ENCODE results near the gene ACO2.

DNA sequence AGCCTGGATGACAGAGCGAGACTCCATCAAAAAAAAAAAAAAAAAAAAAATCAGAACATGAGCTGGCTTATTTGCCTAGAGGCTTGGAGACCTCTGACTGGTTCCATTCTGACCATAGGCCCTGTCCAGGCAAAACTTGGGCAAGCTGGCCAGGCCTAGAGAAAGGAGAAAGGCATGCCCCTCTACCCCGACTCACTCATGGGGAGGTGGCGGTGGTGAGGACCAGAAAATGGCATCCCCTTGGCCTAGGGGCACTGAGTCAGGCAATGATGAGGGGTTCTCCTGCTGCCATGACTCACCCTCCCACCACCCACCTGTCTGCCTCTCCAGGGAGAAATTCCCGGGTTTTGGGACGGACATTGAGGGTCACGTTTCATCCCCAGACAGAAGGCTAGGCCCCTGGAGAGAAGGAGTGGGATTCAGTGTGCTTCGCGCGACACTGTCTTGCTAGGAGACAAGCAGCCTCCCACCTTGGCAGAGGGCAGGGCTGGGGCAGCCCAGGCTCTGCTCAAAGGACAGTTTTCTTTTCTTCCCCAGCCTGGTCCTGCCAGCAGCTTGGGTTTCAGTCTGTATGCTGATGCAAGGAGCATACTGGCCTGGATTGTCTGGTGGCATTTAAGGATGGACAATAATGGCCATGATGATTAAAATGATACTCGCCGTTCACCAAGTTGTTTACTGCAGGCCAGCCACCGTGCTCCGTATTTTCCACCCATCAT is 39.5 kb upstream of the ACO2 start:
- TF ChIP-seq, protein P1, sequence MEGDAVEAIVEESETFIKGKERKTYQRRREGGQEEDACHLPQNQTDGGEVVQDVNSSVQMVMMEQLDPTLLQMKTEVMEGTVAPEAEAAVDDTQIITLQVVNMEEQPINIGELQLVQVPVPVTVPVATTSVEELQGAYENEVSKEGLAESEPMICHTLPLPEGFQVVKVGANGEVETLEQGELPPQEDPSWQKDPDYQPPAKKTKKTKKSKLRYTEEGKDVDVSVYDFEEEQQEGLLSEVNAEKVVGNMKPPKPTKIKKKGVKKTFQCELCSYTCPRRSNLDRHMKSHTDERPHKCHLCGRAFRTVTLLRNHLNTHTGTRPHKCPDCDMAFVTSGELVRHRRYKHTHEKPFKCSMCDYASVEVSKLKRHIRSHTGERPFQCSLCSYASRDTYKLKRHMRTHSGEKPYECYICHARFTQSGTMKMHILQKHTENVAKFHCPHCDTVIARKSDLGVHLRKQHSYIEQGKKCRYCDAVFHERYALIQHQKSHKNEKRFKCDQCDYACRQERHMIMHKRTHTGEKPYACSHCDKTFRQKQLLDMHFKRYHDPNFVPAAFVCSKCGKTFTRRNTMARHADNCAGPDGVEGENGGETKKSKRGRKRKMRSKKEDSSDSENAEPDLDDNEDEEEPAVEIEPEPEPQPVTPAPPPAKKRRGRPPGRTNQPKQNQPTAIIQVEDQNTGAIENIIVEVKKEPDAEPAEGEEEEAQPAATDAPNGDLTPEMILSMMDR (IDR thresholded peaks at IDR 0.05), result no peak
- TF ChIP-seq TCF12 (IDR thresholded peaks at IDR 0.05), result no peak
- TF ChIP-seq NRF1 (IDR thresholded peaks at IDR 0.05; ENCODE audit: low read depth, low read length), result no peak
- no peak for TF ChIP-seq ELF1 (IDR thresholded peaks at IDR 0.05)
- no peak for TF ChIP-seq RCOR1 (IDR thresholded peaks at IDR 0.05; ENCODE audit: low read length)
- TF ChIP-seq FOXJ3 (CRISPR knock-in tag; IDR thresholded peaks at IDR 0.05), result no peak
- TF ChIP-seq MXI1 (IDR thresholded peaks at IDR 0.05; ENCODE audit: low read depth, low read length), result no peak
- TF ChIP-seq, protein P2, sequence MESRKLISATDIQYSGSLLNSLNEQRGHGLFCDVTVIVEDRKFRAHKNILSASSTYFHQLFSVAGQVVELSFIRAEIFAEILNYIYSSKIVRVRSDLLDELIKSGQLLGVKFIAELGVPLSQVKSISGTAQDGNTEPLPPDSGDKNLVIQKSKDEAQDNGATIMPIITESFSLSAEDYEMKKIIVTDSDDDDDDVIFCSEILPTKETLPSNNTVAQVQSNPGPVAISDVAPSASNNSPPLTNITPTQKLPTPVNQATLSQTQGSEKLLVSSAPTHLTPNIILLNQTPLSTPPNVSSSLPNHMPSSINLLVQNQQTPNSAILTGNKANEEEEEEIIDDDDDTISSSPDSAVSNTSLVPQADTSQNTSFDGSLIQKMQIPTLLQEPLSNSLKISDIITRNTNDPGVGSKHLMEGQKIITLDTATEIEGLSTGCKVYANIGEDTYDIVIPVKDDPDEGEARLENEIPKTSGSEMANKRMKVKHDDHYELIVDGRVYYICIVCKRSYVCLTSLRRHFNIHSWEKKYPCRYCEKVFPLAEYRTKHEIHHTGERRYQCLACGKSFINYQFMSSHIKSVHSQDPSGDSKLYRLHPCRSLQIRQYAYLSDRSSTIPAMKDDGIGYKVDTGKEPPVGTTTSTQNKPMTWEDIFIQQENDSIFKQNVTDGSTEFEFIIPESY (IDR thresholded peaks at IDR 0.05; ENCODE audit: borderline replicate concordance, low read depth), result no peak
- no peak for TF ChIP-seq SIN3A (IDR thresholded peaks at IDR 0.05; ENCODE audit: borderline replicate concordance, low read depth, low read length)
- TF ChIP-seq EP300 (IDR thresholded peaks at IDR 0.05; ENCODE audit: borderline replicate concordance in 1 of 2, low read depth in 1 of 2, low read length in 1 of 2), result no peak
